Endothelial cell of umbilical vein (primary cell): Measurements from ENCODE around the gene CBLN3. TPM values are rescaled to one million over a fixed set of nuclear protein-coding genes. Genes with fewer than 3 reads are reported as not detected.

ENCODE experiments used
- BruUV-seq: library from RNA; stranded (reverse); fragments of 400-500 nt; replicated peaks from 2 replicates; lab custom pipeline; 2021; lab: Mats Ljungman, UMichigan
- CTCF ChIA-PET: fragments of 300-600, 350-600 bp; sonication (Branson Sonifier 250); formaldehyde crosslinking; loops from one replicate; lab custom pipeline; 2021; ENCODE audit warnings: antibody characterized with exemption, inconsistent platforms; lab: Charles Lee
- POLR2A ChIA-PET: fragments of 300-600, 350-600 bp; sonication (Branson Sonifier 250); formaldehyde crosslinking; loops from one replicate; lab custom pipeline; 2021; ENCODE audit warnings: antibody characterized with exemption, inconsistent platforms; lab: Charles Lee
- DNase-seq: peaks from one replicate; pipeline ENCODE4 v3.0.0-alpha.2; 2011; ENCODE audit warnings: low read depth, low spot score
- FAIRE-seq: peaks from 2 replicates; lab custom pipeline; 2011; peaks lifted over from hg19 to GRCh38; lab: Jason Lieb, UNC
- H2AFZ ChIP-seq: 2 replicates; pipeline ENCODE4 v1.6.0; 2012; ENCODE audit warnings: low read depth, low read length, control low read depth, inconsistent platforms
- H3K27ac ChIP-seq: 2 replicates; pipeline ENCODE4 v1.5.1; 2011; ENCODE audit warnings: low read depth, mild to moderate bottlenecking, control low read depth, low read length, moderate library complexity; ENCODE audit not compliant: insufficient read depth
- H3K27me3 ChIP-seq, 2 experiments: 2 replicates each; pipeline versions ENCODE4 v1.6.0 to v1.6.1; 2011; ENCODE audit warnings: low read length in 2 of 2, mixed read lengths in 1 of 2; ENCODE audit not compliant: control insufficient read depth in 2 of 2, insufficient read depth in 2 of 2
- H3K36me3 ChIP-seq, 2 experiments: 2 replicates in 1 of 2; 3 replicates in 1 of 2; pipeline ENCODE4 v1.5.1; 2011; ENCODE audit warnings: low read length in 2 of 2, mild to moderate bottlenecking in 1 of 2, moderate library complexity in 1 of 2; ENCODE audit not compliant: control insufficient read depth in 2 of 2, insufficient read depth in 2 of 2; ENCODE audit errors: extremely low read depth in 1 of 2
- H3K4me1 ChIP-seq: 3 replicates; pipeline ENCODE4 v1.5.1; 2011; ENCODE audit warnings: mild to moderate bottlenecking, low read length; ENCODE audit not compliant: control insufficient read depth, insufficient read depth; ENCODE audit errors: extremely low read depth
- H3K4me2 ChIP-seq: 2 replicates; pipeline ENCODE4 v1.6.1; 2011; ENCODE audit warnings: low read length, control low read depth, mixed read lengths; ENCODE audit not compliant: insufficient read depth
- H3K4me3 ChIP-seq, 3 experiments: fragments of 200-600 bp in 1 of 3; sonication (generic), shearing (Covaris generic) in 1 of 3; replicated peaks in 1 of 3; 2 replicates each; pipeline ENCODE4 v1.5.1; 2011 to 2016; ENCODE audit warnings: control low read depth in 3 of 3, low read length in 3 of 3, mild to moderate bottlenecking in 2 of 3, inconsistent platforms in 1 of 3, low read depth in 1 of 3, moderate library complexity in 1 of 3; ENCODE audit not compliant: insufficient read depth in 1 of 3
- H3K79me2 ChIP-seq: 2 replicates; pipeline ENCODE4 v1.6.0; 2012; ENCODE audit warnings: low read length, inconsistent platforms; ENCODE audit not compliant: control insufficient read depth, insufficient read depth
- H3K9ac ChIP-seq: replicated peaks from 2 replicates; pipeline ENCODE3; 2011; ENCODE audit warnings: low read length, control low read depth; ENCODE audit not compliant: insufficient read depth; ENCODE audit errors: extremely low read depth
- H3K9me1 ChIP-seq: replicated peaks from 3 replicates; pipeline ENCODE4 v1.6.0; 2011; ENCODE audit warnings: mild to moderate bottlenecking, low read length; ENCODE audit not compliant: control insufficient read depth, insufficient read depth; ENCODE audit errors: extremely low read depth
- H3K9me3 ChIP-seq: replicated peaks from 2 replicates; pipeline ENCODE4 v1.5.1; 2012; ENCODE audit warnings: low read length, inconsistent platforms; ENCODE audit not compliant: control insufficient read depth, insufficient read depth
- H4K20me1 ChIP-seq: replicated peaks from 2 replicates; pipeline ENCODE3; 2011; ENCODE audit warnings: mild to moderate bottlenecking, low read length; ENCODE audit not compliant: control insufficient read depth, insufficient read depth; ENCODE audit errors: extremely low read depth
- CTCF ChIP-seq, 2 donors: IDR thresholded peaks; 1 replicate in 1 of 2; 2 replicates in 1 of 2; pipeline ENCODE4 v1.5.1; 2011; ENCODE audit warnings: low read length in 2 of 2, mild to moderate bottlenecking in 2 of 2, moderate library complexity in 2 of 2, control low read depth in 1 of 2, inconsistent platforms in 1 of 2, low read depth in 1 of 2; ENCODE audit not compliant: insufficient read depth in 1 of 2; ENCODE audit errors: extremely low read depth in 1 of 2
- EZH2 ChIP-seq: IDR thresholded peaks from 2 replicates; pipeline ENCODE4 v1.6.1; 2012; ENCODE audit warnings: borderline replicate concordance, low read depth, mild to moderate bottlenecking, moderate library complexity, low read length, inconsistent platforms; ENCODE audit not compliant: severe bottlenecking
- FOS ChIP-seq: IDR thresholded peaks from 2 replicates; pipeline ENCODE4 v1.6.1; 2011; ENCODE audit warnings: mild to moderate bottlenecking, low read length, moderate library complexity, borderline replicate concordance; ENCODE audit not compliant: insufficient read depth
- GATA2 ChIP-seq: IDR thresholded peaks from 2 replicates; pipeline ENCODE4 v1.7.0; 2011; ENCODE audit warnings: low read depth, mild to moderate bottlenecking, moderate library complexity, mixed read lengths, low read length; ENCODE audit not compliant: insufficient read length, insufficient read depth
- JUN ChIP-seq: IDR thresholded peaks from 2 replicates; pipeline ENCODE4 v1.6.1; 2011; ENCODE audit warnings: borderline replicate concordance, low read depth; ENCODE audit not compliant: insufficient read length, insufficient read depth
- MAX ChIP-seq: IDR thresholded peaks from 2 replicates; pipeline ENCODE4 v1.6.1; 2011; ENCODE audit not compliant: insufficient read depth, insufficient read length
- MYC ChIP-seq: IDR thresholded peaks from one replicate; pipeline ENCODE4 v1.6.1; 2011; ENCODE audit warnings: mild to moderate bottlenecking, low read depth, low read length
- POLR2A ChIP-seq: IDR thresholded peaks from 2 replicates; pipeline ENCODE4 v1.6.1; 2012; ENCODE audit warnings: low read depth, mild to moderate bottlenecking, control low read depth, low read length
- POLR2AphosphoS5 ChIP-seq: IDR thresholded peaks from 2 replicates; pipeline ENCODE4 v1.6.1; 2012; ENCODE audit warnings: low read depth, mild to moderate bottlenecking, control low read depth, low read length, moderate library complexity; ENCODE audit not compliant: insufficient read depth
- dilution Hi-C: fragments of 300-500 bp; cut with MboI; formaldehyde crosslinking; loops from one replicate; pipeline ENCODE4 v1.15.0; 2019; ENCODE audit warnings: low sequenced_read_pairs; ENCODE audit not compliant: extremely low pct_ligation_motif_present
- intact Hi-C: fragments of 100-400 bp; cut with micrococcal nuclease; formaldehyde crosslinking; loops from one replicate; pipeline ENCODE4 v1.10.0; 2022
- polyA plus RNA-seq, 4 experiments: library from polyadenylated mRNA; depleted of rRNA in 3 of 4; stranded (reverse) in 3 of 4; unstranded in 1 of 4; fragments of >200 nt; gene quantifications; 2 replicates each; pipeline versions ENCODE4 v1.2.1 to v1.2.3, GENCODE V29; 2011 to 2012; ENCODE audit warnings: missing spikeins in 1 of 4
- total RNA-seq: library from RNA; stranded (reverse); gene quantifications from 2 replicates; pipeline ENCODE4 v1.2.3, GENCODE V29; 2021

The CBLN3 gene
- total and polyA plus RNA-seq, 2 donors (not counting 3 experiments of a cell fraction or from before 2014, with no cell fraction given): 7.9 to 8.6 TPM

GRCh38 chr14:24408764-24409163, 20.7 kb downstream of the CBLN3 start:
- Histone ChIP-seq H3K9me3 (no peaks in the 10 kb centered on the region), H3K9ac (no peak overlapping the region), H3K27ac (no peak overlapping the region), H2AFZ (no peak overlapping the region), H3K79me2 (peaks cover 2% of the 10 kb centered on the region), H3K36me3 (peaks cover under 1 to 37% of the 10 kb centered on the region in 2 experiments), H4K20me1 (no peaks in the 10 kb centered on the region), H3K9me1 (no peaks in the 10 kb centered on the region), H3K4me1 (peaks cover 2% of the 10 kb centered on the region), H3K4me3 (no peak overlapping the region), H3K27me3 (no peaks in the 10 kb centered on the region), H3K4me2 (no peak overlapping the region)
- dilution Hi-C loops (no loop called here), intact Hi-C loops (no loop called here)
- TF ChIP-seq POLR2A (no peak), MAX (no peak)
- ChIA-PET POLR2A (interaction anchor here (1.7 kb wide), 1 partner anchor 42 kb away, joined by 6 read pairs; no protein-coding TSS in a partner anchor), CTCF (interaction anchor here (1.0 to 8.7 kb wide), 7 partner anchors 10 to 75 kb away, joined by 3 to 86 read pairs (median 6); partner anchors contain the start of genes ADCY4 and NYNRIN)
- BruUV-seq: no TSS peak
- no peak for DNase-seq
- FAIRE-seq: no peak

- Histone ChIP-seq H3K9me1 (no peaks in the 10 kb centered on the region), H2AFZ (no peak overlapping the region), H3K27ac (no peak overlapping the region), H3K4me1 (peaks cover 12% of the 10 kb centered on the region), H4K20me1 (no peaks in the 10 kb centered on the region), H3K36me3 (peaks cover 0 to 31% of the 10 kb centered on the region in 2 experiments), H3K9me3 (no peaks in the 10 kb centered on the region), H3K4me2 (no peak overlapping the region), H3K79me2 (peaks cover 2% of the 10 kb centered on the region), H3K9ac (no peak overlapping the region), H3K27me3 (no peaks in the 10 kb centered on the region), H3K4me3 (no peak overlapping the region)
- ChIA-PET CTCF (interaction anchor here (1.4 to 8.7 kb wide), 6 partner anchors 9 to 100 kb away, joined by 3 to 86 read pairs (median 6); partner anchors contain the start of genes CIDEB and NYNRIN), POLR2A (no interaction called here)
- FAIRE-seq: no peak
- dilution Hi-C loops: no loop called here
- intact Hi-C loops: no loop called here
- DNase-seq: no peak
- TF ChIP-seq MAX (no peak), CTCF (IDR thresholded peaks at IDR 0.05; ENCODE audit: extremely low read depth in 1 of 2, insufficient read depth in 1 of 2, low read depth in 1 of 2, low read length in 2 of 2) (no peak), POLR2A (no peak), EZH2 (no peak), POLR2AphosphoS5 (no peak), JUN (no peak), MYC (no peak), GATA2 (no peak), FOS (no peak)
- no TSS peak for BruUV-seq
Measured at GRCh38 chr14:24407608-24408325, 21.7 kb downstream of the CBLN3 start.
